ENCODE measurements around the gene TRIM33.

Gene TRIM33

DNA sequence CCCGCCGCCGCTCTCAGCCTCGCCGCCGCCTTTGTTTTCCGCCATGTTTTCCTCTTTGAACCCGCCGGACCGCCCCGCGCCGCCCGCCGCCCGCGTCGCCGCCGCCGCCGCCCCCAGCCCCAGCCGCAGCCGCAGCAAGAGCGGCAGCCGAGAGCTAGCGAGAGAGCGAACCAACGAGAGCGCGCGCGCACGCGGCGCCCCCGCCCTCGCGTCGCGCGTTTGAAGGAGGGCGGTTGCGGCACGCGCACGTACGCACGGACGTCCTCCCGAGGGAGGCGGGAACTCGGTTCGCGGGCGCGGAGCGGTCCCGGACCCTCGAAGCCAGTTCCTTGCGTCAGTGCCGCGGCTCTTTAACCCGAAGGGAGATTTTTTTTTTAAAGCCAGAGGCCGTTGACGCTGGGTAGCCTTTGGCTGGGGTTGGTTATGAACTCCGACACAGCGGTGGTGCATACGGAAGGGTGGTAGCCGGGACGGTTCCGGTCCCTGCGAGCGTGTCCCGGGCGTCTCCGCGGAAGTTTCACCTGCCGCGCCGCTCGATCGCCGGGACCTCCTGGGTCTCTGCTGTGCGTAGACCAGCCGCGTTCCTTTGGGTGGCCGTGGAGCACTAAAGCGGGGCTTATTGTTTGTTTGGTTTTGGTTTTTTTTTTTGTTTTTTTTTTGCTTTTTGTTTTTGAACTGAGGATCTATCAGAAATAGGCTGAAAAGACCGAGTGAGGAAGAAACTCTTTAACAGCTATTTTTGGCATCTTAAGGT, at the start of gene TRIM33:
Gene TRIM33, minus strand, starts transcription at position 172 of the 754 bp plus-strand sequence. Its CDS starts 127 bp downstream, at position 45.
- DNase-seq = peak; percentile 82 to 86

DNA sequence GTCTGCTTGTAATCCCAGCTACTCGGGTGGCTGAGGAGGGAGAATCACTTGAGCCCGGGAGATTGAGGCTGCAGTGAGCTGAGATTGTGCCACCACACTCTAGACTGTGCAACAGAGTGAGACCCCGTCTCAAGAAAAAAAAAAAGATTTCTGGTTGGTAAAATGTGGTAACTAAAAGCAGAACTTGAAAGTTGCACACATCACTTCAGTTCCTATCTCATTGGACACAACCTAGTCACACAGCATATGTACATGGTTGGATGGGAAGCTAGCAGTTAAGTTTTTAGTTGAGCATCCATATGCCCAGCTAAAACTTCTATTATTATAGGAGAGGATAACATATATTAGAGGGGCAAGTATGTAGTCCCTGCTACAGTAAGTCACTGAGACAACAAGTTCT, 48.4 kb upstream of the TRIM33 start:
- peak; percentile 24 to 48 for DNase-seq

DNA sequence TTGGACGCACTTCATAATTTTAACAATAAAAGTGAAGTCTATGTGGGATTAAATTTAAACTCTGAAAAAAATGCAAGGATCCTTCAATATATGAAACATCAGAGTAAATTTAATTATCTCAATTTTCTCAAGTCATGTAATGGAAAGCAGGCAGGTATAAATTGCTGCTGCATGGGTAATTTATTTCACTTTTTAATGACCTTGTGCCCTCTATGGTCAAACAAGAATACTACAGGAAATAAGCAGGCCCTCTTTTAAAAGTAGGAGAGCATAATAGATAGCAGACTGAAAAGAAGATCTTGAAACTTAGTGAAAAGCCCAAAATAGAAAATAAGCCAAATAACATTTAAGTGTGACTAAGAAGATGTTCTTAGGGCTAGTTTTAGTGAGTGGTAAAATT, 47.5 kb upstream of the TRIM33 start:
- DNase-seq = peak; percentile 48 to 58

DNA sequence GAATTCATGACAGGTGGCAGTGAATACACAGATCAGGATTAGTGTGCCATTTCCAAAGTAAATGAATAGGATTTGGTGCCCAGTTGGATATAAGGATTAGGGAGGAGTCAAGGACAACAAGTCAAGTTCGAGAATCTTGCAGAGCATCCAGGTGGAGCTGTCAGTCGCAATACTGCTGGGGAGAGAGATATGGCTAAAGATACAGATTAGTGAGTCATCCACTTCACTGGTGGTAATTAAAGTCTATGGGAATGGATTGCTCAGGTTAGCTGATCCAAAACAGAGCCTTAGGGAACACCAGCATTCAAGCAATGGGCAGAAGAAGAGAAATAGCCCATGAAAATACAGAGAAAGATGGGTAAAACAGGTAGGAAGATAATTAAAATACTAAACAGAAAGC, 43.6 kb upstream of the TRIM33 start:
- DNase-seq = no peak

DNA sequence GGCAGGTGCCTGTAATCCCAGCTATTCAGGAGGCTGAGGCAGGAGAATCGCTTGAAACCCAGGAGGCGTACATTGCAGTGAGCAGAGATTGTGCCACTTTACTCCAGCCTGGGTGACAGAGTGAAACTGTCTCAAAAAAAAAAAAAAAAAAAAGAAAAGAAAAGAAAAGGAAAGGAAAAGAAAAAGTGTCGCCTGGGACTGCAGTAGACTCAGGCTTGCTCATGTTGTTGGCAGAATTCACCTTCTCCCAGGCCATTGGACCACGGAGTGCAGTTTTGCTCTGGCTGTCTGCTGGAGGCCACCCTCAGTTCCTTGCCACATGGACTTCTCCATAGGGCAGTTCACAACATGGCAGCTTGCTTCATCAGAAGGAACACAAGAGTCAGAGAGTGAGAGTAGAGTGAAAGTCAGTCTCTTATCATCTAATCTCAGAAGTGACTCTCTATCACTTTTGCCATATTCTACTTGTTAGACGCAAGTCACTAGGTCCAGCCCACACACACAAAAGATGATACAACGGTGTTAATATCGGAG, 41.2 kb upstream of the TRIM33 start:
- DNase-seq = no peak

DNA sequence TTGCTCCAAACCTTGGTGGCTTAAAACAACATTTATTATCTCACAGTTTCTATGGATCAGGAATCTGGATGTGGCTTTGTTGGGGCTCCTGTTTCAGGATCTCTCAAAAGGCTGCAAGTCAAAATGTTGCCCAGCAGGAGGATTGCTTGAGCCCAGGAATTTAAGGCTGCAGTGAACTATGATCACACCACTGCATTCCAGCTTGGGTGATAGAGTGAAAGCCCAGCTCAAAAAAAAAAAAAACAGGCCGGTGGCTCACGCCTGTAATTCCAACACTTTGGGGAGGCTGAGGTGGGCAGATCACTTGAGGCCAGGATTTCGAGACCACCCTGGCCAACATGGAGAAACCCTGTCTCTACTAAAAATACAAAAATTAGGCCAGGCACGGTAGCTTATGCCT, 40.4 kb upstream of the TRIM33 start:
- no peak for DNase-seq

DNA sequence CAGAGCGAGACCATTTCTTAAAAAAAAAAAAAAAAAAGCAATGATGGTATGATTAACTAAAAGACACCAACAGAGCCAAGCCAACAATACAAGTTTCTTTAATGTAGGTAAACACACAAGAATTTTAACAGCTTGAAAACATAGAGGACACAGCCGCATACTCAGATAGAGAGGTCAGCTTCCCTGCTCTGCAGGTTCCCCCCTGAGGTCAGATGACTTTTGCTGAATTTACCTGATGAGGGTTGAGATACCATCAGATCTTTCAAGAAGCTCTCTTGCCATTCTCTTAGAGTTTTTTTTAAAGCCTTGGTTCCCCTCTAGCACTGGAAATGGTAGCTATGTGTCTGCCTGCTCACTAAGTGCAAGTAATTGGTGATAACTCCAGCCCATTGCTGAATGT, 39.3 kb upstream of the TRIM33 start:
- no peak for DNase-seq

DNA sequence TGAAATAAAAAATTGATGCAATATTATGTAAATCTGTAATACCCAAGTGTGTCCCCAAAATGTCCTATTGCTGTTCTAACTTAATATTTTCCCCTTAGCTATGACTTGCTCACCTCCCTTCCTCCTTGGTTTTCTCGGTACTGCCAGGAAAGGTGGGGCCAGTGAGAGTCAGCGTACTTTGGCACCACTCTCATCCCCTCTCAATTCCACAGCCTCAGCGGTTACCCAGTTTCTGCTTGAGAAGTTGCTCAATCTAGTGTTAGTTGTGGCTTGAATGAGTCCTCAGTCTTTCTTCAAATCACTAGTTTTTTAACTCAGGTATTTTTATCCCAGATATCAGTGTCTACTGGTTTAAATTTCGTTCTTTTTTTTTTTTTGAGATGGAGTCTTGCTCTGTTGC, 38.1 kb upstream of the TRIM33 start:
- DNase-seq = no peak

DNA sequence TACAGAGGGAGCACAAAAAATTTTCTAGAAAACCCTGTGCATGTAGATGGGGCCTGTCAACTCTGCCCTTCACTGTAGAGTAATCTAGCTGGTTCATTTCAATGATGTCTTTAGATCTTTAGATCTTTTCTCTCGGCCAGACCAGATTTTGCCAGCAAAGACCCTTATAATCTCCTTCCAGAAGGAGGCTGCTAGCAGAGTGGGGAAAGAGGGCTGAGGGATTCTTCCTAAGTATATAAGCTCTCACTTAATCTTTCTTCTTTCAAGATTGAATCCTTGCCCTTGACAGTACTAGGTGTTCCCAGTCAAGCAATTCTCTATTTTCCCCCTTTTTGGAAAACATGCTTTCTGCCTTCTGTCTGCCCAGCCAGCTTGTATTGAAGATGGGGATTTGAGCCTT, 36.1 kb upstream of the TRIM33 start:
- DNase-seq = no peak

DNA sequence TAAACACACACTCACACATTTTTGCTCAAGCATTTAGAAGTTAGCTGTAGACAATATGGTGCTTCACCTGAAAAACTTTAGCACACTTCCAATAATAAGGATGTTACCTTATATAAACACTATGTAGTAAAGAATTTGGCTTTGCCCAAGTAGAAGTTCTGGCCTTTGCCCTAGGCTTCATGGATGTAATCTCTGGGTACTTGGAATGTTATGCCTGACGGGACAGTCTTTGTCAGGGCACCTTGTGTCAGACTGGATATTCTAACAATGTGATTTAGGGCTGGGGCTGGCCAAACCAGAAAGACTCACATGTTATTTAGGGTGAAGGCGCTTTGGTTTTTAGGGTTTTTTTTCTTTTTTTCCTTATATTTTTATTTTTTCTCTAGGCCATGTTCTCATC, 34.8 kb upstream of the TRIM33 start:
- DNase-seq = no peak

DNA sequence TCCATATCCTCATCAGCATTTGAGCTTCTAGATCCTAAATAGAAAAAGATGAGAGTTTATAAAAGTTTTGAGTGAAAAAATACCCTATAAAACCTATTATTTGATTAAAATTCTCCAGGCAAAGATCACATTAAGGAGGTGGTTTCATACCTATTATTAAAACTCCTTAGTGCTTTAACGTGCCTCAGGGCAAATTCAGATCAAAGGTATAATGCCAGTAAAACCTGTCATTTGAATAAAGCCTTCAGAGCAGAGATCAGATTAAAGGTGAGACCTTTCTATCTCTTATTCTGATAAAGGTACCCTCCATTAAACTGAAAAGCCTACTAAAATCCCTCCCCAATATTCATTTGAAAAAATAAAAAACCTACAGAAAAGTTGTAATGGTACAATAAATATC, 34.3 kb upstream of the TRIM33 start:
- DNase-seq = no peak

DNA sequence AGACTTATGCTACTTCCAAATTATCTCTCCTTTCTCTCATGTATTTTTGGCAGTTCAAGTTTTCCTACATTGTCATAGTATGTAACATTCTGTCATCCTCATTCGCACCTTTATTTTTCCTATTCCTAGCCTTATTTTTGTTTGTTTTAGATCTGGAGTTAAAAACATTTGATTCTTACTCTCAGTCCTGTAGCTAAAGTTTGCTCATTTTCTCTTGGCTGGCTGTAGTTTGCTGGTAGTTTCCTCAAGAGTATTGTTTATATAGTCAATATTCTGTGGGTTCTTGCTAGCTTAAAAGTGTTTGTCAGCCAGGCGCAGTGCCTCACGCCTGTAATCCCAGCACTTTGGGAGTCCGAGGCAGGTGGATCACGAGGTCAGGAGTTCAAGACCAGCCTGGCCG, 29.8 kb upstream of the TRIM33 start:
- DNase-seq = no peak

DNA sequence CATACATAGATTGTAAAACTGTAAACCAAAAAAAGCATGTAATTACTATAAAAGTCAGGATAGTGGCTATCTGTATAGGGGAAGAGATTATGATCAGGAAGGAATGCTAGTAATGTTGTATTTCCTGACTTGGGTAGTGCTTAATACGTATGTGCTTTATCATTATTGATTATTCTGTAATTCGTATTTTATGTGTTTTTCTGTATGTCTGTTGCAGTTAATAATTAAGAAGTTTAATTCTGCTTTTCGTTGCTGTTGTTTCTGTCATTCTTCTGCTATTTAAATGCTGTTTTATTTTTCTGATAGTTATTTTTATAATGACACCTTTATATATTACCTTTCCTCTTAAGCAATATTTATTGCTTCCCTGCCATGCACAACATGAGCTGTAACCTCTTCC, 29.3 kb upstream of the TRIM33 start:
- no peak for DNase-seq

DNA sequence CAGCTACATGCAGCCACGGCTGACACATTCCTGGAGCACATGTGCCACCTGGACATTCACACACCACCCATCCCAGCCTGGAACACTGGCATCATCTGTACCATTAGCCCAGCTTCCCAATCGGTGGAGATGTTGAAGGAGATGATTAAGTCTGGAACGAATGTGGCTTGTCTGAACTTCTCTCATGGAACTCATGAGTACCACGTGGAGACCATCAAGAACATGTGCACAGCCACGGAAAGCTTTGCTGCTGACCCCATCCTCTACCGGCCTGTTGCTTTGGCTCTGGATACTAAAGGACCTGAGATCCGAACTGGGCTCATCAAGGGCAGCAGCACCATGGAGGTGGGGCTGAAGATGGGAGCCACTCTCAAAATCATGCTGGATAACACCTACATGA, 25.0 kb upstream of the TRIM33 start:
- DNase-seq = no peak

DNA sequence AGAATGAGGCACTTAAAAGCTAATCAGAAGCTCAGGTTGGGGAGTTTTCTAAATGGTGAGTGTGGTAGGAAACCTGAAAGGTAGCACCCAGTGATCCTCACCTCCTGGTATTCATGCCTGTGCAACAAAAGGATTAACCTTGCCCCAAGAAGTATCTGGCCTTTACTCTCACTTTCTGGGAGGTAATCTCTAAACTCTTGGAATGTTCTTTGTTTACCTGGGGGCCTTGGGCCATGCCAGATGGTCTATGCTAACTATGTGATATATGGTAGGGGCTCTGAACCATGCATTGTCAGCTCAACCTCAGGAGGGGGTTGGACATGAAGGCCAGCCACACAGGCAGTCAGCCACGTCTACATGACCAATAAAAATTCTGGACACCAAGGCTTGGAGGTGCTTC, 24.4 kb upstream of the TRIM33 start:
- no peak for DNase-seq

DNA sequence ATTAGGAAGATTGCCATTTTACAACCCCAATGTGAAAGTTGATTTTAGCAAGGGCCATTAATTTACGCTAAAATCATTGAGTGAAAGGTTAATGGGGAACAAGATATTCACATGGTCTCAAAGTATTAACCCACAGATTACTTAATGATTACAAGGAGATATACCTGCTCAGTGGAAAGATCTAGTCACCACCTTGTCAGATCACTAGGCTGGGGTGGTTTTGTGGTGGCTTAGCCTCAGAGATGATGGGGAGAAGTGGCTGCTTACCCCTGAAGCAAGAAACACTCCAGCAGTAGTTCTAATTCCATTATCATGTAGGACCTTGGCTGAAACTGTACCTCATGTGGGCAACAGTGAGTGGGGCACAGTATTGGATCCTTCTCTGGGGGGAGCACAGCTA, 20.1 kb upstream of the TRIM33 start:
- DNase-seq = no peak

DNA sequence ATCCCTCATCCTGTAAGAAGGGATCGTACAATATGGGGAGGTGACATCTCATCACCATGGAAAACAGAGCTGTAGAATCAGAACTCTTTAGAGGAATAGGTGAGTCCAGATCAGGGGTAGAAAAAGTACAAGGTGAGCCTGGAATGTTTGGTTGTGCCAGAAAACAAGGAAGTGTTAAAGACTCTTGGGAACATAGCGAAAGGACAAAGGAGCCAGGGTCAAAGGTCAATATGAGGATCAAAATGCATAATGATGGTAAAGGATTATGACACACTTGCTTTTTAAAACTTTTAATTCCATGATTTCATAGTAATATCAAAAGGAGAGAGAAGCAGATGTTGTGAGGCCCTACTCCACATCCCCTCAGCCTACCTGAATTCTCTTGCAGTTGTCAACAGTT, 19.2 kb upstream of the TRIM33 start:
- DNase-seq = no peak

DNA sequence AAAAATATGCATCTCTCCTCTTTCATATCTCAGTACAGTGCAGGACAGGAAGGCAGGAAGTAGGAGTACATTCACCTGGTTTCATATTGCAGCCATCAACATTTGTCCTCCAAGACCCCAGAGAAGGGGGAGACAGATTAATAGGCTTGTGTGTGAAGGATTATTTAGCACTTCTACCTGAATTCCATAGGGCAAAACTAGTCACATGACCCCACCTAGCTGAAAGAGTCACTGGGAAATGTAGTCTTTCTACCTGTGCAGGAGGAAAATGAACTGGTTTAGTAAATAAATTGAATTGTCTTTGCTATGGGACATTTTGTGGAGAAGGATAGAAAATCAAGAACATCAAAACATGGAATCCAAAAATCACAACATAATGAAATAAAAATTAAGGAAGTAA, 13.9 kb upstream of the TRIM33 start:
- no peak for DNase-seq

DNA sequence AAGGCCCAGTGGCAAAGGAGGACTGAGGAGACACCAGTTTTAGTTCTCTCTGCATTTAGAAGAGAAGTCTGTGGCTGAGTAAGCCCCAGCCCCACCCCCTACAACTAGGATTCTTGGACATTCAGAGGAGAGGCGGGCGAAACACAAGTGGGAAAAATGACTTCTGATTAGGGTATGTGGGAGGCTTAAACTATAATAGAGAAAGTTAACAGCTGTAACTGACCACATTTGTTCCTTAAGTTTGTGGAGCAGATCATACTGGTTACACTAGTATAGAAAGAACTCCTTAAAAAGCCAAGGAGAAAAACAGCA, 11.2 kb upstream of the TRIM33 start:
- no peak for DNase-seq

DNA sequence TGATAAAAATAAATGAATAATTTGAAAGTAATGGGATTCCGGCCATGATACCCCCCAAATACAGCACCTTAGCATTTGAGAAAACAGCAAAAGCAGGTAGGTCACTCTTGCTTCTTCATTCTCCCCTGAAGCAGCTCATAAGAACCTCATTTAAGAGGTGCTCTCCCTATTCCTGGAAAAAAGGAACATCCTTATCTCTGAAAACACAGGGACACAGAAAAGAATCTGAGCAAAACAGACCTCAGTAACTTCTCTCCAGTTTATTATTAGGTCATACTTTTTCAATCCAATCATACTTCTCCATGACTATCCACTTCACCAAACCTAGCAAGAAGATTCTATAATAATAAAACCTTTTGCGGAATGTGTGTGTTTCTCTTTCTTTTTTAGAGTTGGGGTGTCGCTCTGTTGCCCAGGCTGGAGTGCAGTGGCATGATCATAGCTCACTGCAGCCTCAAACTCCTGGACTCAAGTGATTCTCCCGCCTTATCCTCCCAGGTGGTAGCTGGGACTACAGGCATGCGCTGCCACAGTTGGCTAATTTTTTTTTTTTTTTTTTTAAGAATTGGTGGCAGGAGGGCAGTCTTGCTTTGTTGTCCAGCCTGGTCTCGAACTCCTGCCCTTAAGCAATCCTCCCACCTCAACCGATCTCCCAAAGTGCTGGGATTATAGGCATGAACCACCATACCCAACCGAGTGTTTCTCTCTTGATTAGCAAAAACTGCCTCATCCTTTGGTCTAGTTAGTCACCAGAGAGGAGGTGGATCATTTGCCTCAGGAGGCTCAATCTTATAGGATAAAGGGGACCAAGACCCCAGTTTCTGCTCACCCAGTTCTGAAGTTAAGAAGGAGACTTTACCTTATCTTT, 10.6 kb upstream of the TRIM33 start:
- DNase-seq = no peak

DNA sequence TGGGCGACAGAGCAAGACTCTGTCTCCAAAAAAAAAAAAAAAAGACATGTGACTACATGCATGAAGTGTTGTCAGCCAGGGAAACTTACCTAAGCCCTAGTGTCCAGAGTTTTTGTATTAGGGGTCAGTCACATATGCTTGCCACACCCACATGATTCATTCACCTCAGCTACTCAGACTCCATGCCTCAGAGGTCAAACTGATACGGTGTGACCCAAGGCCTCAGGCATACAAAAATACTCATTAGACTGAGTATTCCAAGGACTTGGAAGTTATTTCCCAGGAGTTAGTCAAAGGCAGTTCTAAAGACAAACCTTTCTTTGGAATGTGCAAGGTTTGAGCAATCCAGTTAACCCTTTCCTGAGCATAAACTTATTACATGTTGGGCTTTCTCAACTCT, 6.3 kb upstream of the TRIM33 start:
- DNase-seq = no peak

DNA sequence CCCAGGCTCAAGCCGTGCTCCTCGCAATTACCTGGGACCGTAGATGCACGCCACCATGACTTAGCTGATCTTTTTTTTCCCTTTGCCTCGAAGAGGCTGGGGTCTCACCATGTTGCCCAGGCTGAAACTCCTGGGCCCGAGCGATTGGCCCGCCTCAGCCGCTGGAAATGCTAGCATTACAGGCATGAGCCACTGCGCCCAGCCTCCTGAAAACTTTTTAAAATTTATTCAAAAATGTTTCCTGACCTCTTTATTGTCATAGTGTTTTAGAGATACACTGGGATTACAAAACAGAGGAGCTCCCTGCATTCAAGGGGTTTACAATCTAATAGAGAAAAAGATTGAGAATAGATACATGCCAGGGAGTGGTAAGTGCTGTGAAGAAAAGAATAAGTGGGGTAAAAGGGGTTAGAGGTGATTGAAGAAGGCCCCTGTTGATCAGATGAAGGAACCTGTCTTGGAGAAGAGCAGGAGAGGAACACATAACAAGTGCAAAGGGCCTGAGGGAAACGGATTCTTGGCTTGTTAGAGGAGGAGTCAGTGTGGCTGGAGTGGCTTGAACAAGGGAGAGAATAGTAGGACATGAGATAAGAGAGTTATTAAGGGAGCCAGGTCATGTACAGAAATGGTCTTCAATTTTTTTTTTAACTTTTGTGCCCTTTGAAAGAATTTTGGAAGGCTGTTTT, 1.7 kb upstream of the TRIM33 start:
- DNase-seq = no peak

DNA sequence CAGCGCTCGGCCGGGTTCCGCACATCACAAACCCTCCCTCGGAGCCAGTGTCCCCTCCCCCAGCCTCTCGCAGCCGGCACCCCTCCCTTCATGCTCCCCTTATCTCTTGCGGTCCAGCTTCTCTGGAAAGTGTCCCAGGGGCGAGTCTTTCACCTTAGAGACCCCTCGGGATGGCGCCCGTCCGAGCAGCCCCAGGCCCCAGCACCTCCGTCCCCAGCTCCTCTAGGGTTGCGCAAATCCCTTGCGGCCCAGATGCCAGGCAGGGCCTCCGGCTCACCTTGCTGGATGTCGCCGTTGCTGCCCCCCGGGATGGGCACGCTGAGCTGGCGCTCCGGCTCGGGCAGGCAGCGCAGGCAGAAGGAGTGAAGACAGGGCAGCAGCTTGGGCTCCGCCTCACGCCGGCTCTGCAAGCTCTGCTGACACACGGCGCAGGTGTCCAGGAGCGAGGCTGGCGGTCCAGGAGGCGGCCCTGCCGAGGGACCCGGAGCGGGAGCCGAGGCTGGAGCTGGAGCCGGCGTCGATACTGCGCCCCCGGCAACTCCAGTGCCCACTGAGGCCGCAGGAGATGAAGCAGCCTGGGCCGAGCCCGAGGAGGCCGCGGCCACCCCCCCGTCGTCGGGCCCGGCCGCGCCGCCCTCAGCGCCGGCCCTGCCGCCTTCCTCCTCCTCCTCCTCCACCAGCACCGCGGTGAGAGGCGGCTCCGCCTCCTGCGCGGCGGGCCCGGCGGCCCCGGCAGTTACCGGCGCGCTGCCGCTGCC, 550 bp downstream of the TRIM33 start:
- DNase-seq = no peak

Measured in AML-193 (cell line).